ENCODE results near the gene CD72.

GRCh38 chr9:35665471-35665818 lies 47.2 kb upstream of the CD72 start:
- no peak for TF ChIP-seq CTCF (conservative IDR thresholded peaks at IDR 0.05 in 1 of 2, IDR thresholded peaks at IDR 0.05 in 1 of 2; ENCODE audit: low read depth in 1 of 2, low read length in 2 of 2)
- no peak for TF ChIP-seq EZH2 (IDR thresholded peaks at IDR 0.05; ENCODE audit: low read length, missing control alignments)
